A549 treated with DMSO at 1 μM for 4 hours (cell line): ENCODE data around the gene UBC. TPM values are rescaled to one million over a fixed set of nuclear protein-coding genes. Genes with fewer than 3 reads are reported as not detected.

Experiments
- total RNA-seq: library from RNA; stranded (reverse); fragments of 200-300 nt; extraction: Qiagen RNA extraction; gene quantifications from 5 replicates; pipeline ENCODE4 v1.2.3, GENCODE V29; 2022; ENCODE audit warnings: low read depth

The UBC gene
- total RNA-seq: 1,046 to 1,484 TPM (median 1,212 TPM) in 5 replicates

GRCh38 chr12:124914392-124915238, at the start of gene UBC:
Gene UBC (minus strand): TSS chr12:124914650. CDS start chr12:124913771, 879 bp downstream.

GRCh38 chr12:124863416-124864325, 50.8 kb downstream of the UBC start, which contains the start of gene SCARB1:
Gene SCARB1 (minus strand): TSS chr12:124863864. CDS start chr12:124863720, 144 bp downstream.

Other genes with a start within 250 kb of the UBC start
- gene SCARB1, start 50.8 kb downstream of the UBC start, total RNA-seq: 124 to 173 TPM (median 142 TPM) in 5 replicates
- gene DHX37, start 74.5 kb upstream of the UBC start, total RNA-seq: 36.5 to 47.1 TPM (median 44.1 TPM) in 5 replicates
- 17.9 to 24.7 TPM (median 23.4 TPM) in 5 replicates for gene BRI3BP, start 79.0 kb upstream of the UBC start, total RNA-seq
- 15.2 to 18.8 TPM (median 17.2 TPM) in 5 replicates for gene AACS, start 150.8 kb upstream of the UBC start, total RNA-seq